Panc1 (cell line): ENCODE data around the gene ITSN2.

Experiments used
- POLR2AphosphoS5 ChIP-seq: IDR thresholded peaks from 2 replicates; pipeline ENCODE4 v1.6.1; 2012; ENCODE audit warnings: mild to moderate bottlenecking, low read depth, low read length, moderate library complexity
- SIN3A ChIP-seq: IDR thresholded peaks from 2 replicates; pipeline ENCODE4 v1.6.1; 2012; ENCODE audit warnings: low read depth, mild to moderate bottlenecking, low read length, moderate library complexity, borderline replicate concordance; ENCODE audit not compliant: insufficient read depth
- TF ChIP-seq, protein P1 (sequence below): fragments of 450-650 bp; IDR thresholded peaks from 2 replicates; pipeline ENCODE4 v1.5.1; 2017; ENCODE audit warnings: mild to moderate bottlenecking
- TF ChIP-seq, protein P2 (sequence below), 2 experiments: IDR thresholded peaks; 2 replicates each; pipeline ENCODE4 v1.6.1; 2011 to 2012; ENCODE audit warnings: low read depth in 2 of 2, control low read depth in 1 of 2, low read length in 1 of 2, mild to moderate bottlenecking in 1 of 2, moderate library complexity in 1 of 2; ENCODE audit not compliant: insufficient read depth in 1 of 2

GRCh38 chr2:24210106-24210455 lies 150.3 kb downstream of the ITSN2 start:
- TF ChIP-seq, protein P1, sequence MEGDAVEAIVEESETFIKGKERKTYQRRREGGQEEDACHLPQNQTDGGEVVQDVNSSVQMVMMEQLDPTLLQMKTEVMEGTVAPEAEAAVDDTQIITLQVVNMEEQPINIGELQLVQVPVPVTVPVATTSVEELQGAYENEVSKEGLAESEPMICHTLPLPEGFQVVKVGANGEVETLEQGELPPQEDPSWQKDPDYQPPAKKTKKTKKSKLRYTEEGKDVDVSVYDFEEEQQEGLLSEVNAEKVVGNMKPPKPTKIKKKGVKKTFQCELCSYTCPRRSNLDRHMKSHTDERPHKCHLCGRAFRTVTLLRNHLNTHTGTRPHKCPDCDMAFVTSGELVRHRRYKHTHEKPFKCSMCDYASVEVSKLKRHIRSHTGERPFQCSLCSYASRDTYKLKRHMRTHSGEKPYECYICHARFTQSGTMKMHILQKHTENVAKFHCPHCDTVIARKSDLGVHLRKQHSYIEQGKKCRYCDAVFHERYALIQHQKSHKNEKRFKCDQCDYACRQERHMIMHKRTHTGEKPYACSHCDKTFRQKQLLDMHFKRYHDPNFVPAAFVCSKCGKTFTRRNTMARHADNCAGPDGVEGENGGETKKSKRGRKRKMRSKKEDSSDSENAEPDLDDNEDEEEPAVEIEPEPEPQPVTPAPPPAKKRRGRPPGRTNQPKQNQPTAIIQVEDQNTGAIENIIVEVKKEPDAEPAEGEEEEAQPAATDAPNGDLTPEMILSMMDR: no peak
- TF ChIP-seq, protein P2, sequence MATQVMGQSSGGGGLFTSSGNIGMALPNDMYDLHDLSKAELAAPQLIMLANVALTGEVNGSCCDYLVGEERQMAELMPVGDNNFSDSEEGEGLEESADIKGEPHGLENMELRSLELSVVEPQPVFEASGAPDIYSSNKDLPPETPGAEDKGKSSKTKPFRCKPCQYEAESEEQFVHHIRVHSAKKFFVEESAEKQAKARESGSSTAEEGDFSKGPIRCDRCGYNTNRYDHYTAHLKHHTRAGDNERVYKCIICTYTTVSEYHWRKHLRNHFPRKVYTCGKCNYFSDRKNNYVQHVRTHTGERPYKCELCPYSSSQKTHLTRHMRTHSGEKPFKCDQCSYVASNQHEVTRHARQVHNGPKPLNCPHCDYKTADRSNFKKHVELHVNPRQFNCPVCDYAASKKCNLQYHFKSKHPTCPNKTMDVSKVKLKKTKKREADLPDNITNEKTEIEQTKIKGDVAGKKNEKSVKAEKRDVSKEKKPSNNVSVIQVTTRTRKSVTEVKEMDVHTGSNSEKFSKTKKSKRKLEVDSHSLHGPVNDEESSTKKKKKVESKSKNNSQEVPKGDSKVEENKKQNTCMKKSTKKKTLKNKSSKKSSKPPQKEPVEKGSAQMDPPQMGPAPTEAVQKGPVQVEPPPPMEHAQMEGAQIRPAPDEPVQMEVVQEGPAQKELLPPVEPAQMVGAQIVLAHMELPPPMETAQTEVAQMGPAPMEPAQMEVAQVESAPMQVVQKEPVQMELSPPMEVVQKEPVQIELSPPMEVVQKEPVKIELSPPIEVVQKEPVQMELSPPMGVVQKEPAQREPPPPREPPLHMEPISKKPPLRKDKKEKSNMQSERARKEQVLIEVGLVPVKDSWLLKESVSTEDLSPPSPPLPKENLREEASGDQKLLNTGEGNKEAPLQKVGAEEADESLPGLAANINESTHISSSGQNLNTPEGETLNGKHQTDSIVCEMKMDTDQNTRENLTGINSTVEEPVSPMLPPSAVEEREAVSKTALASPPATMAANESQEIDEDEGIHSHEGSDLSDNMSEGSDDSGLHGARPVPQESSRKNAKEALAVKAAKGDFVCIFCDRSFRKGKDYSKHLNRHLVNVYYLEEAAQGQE (IDR thresholded peaks at IDR 0.05; ENCODE audit: insufficient read depth in 1 of 2, low read depth in 2 of 2, low read length in 1 of 2): no peak
- TF ChIP-seq SIN3A (no peak), POLR2AphosphoS5 (no peak)
